OCI-LY7 (cell line): ENCODE data around the gene SNTB2. TPM values are rescaled to one million over a fixed set of nuclear protein-coding genes. Genes with fewer than 3 reads are reported as not detected.

Source experiments
- BruUV-seq: library from RNA; stranded (reverse); fragments of 400-500 nt; replicated peaks from 2 replicates; lab custom pipeline; 2021; lab: Mats Ljungman, UMichigan
- CTCF ChIA-PET: fragments of 300-600 bp; sonication (Branson Sonifier 250); formaldehyde crosslinking; loops from one replicate; lab custom pipeline; 2022; ENCODE audit warnings: antibody characterized with exemption; ENCODE audit not compliant: unreplicated experiment; lab: Charles Lee
- POLR2A ChIA-PET: fragments of 300-600 bp; sonication (Branson Sonifier 250); formaldehyde crosslinking; loops from one replicate; lab custom pipeline; 2022; ENCODE audit warnings: antibody characterized with exemption; lab: Charles Lee
- DNase-seq: peaks from one replicate; pipeline ENCODE4 v3.0.0-alpha.2; 2015; ENCODE audit warnings: low spot score
- H2AFZ ChIP-seq: fragments of 200-600 bp; sonication (generic), shearing (Covaris generic); 2 replicates; pipeline ENCODE4 v1.6.1; 2014; ENCODE audit warnings: mild to moderate bottlenecking, antibody characterized with exemption, low read length, moderate library complexity
- H3K27ac ChIP-seq: fragments of 200-600 bp; sonication (generic); 2 replicates; pipeline ENCODE4 v1.5.1; 2014; ENCODE audit warnings: mixed run types, low read depth, mild to moderate bottlenecking, moderate library complexity, low read length, inconsistent platforms; ENCODE audit not compliant: poor library complexity, severe bottlenecking
- H3K36me3 ChIP-seq: fragments of 200-600 bp; sonication (generic); 2 replicates; pipeline ENCODE4 v1.6.1; 2014; ENCODE audit warnings: mild to moderate bottlenecking, antibody characterized with exemption, low read length, moderate library complexity, mixed read lengths; ENCODE audit not compliant: insufficient read depth
- H3K4me1 ChIP-seq: fragments of 200-600 bp; sonication (generic); 2 replicates; pipeline ENCODE4 v1.5.1; 2014; ENCODE audit warnings: mild to moderate bottlenecking, low read length; ENCODE audit not compliant: insufficient read depth, poor library complexity, severe bottlenecking
- H3K4me2 ChIP-seq: fragments of 200-600 bp; sonication (generic); 2 replicates; pipeline ENCODE4 v1.6.1; 2014; ENCODE audit warnings: mild to moderate bottlenecking, low read length
- H3K4me3 ChIP-seq: fragments of 200-600 bp; sonication (generic); 2 replicates; pipeline ENCODE4 v1.5.1; 2014; ENCODE audit warnings: mild to moderate bottlenecking, low read depth, low read length; ENCODE audit not compliant: poor library complexity, severe bottlenecking
- H3K79me2 ChIP-seq: fragments of 200-600 bp; sonication (generic); 2 replicates; pipeline ENCODE4 v1.6.1; 2016; ENCODE audit warnings: low read depth, mild to moderate bottlenecking, low read length, moderate library complexity, mixed read lengths; ENCODE audit not compliant: insufficient read depth
- H3K9me2 ChIP-seq: fragments of 200-600 bp; sonication (generic); 2 replicates; pipeline ENCODE4 v1.6.1; 2016; ENCODE audit warnings: mild to moderate bottlenecking, low read length, mixed read lengths; ENCODE audit not compliant: insufficient read depth
- H3K9me3 ChIP-seq: fragments of 200-600 bp; sonication (generic); 2 replicates; pipeline ENCODE4 v1.6.1; 2014; ENCODE audit warnings: mild to moderate bottlenecking, mixed run types, low read length, mixed read lengths
- H4K20me1 ChIP-seq: fragments of 200-600 bp; sonication (generic); 2 replicates; pipeline ENCODE4 v1.6.1; 2014; ENCODE audit warnings: mild to moderate bottlenecking, antibody characterized with exemption, low read length, moderate library complexity, mixed read lengths; ENCODE audit not compliant: insufficient read depth
- EZH2phosphoT487 ChIP-seq: fragments of 200-600 bp; sonication (generic); IDR thresholded peaks from 2 replicates; pipeline ENCODE4 v1.6.1; 2018; ENCODE audit warnings: low read depth, borderline replicate concordance, mild to moderate bottlenecking, mixed run types, antibody characterized with exemption, low read length, moderate library complexity, mixed read lengths
- intact Hi-C: fragments of 100-400 bp; cut with micrococcal nuclease; formaldehyde crosslinking; loops from one replicate; pipeline ENCODE4 v1.10.0; 2022; ENCODE audit not compliant: unreplicated experiment
- total RNA-seq, 2 experiments: library from RNA; depleted of rRNA in 1 of 2; stranded (reverse); fragments of >200 nt in 1 of 2; shearing (Covaris generic) in 1 of 2; gene quantifications; 2 replicates each; pipeline ENCODE4 v1.2.3, GENCODE V29; 2014 to 2022
- TF ChIP-seq, protein P1 (sequence below): fragments of 200-600 bp; sonication (generic); conservative IDR thresholded peaks from 2 replicates; pipeline ENCODE4 v1.5.1; 2014; ENCODE audit warnings: mild to moderate bottlenecking, antibody characterized with exemption, low read length, moderate library complexity, mixed read lengths

SNTB2 gene
- total RNA-seq, 2 experiments from 2014 or later = 21.2 to 34.1 TPM

DNA sequence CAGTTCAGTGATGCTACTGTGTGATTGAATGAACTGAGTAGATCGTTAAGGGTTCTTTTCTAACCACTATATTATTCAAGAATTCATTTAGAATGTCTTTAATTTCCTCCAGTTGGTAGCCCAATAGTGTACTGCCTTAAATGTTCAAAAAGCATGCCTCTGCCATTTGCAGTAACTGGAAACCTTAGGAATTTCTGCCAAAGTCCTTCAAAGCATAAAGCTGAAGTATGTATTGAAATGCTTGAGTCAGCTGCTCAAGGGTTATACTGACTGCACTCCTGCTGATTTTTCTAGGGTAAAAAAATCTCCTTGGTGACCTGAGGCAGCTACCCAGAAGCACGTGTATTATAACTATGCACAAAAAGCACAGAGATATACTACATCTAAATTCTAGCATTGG is 56.5 kb downstream of the SNTB2 start:
- TF ChIP-seq EZH2phosphoT487 = no peak
- TF ChIP-seq, protein P1, sequence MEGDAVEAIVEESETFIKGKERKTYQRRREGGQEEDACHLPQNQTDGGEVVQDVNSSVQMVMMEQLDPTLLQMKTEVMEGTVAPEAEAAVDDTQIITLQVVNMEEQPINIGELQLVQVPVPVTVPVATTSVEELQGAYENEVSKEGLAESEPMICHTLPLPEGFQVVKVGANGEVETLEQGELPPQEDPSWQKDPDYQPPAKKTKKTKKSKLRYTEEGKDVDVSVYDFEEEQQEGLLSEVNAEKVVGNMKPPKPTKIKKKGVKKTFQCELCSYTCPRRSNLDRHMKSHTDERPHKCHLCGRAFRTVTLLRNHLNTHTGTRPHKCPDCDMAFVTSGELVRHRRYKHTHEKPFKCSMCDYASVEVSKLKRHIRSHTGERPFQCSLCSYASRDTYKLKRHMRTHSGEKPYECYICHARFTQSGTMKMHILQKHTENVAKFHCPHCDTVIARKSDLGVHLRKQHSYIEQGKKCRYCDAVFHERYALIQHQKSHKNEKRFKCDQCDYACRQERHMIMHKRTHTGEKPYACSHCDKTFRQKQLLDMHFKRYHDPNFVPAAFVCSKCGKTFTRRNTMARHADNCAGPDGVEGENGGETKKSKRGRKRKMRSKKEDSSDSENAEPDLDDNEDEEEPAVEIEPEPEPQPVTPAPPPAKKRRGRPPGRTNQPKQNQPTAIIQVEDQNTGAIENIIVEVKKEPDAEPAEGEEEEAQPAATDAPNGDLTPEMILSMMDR = no peak
- Histone ChIP-seq H3K4me3 (no peak overlapping the region), H3K27ac (no peak overlapping the region), H2AFZ (no peak overlapping the region), H3K79me2 (no peaks in the 10 kb centered on the region; the same call in 1 of the 2 replicates), H3K4me1 (no peaks in the 10 kb centered on the region), H4K20me1 (no peaks in the 10 kb centered on the region), H3K4me2 (no peak overlapping the region), H3K36me3 (peaks cover 26% of the 10 kb centered on the region), H3K9me2 (no peaks in the 10 kb centered on the region), H3K9me3 (no peaks in the 10 kb centered on the region)
- intact Hi-C loops = no loop called here
- ChIA-PET POLR2A (interaction anchor here (0.6 to 1.3 kb wide), 4 partner anchors 13 to 1548 kb away, joined by 3 to 4 read pairs (median 3); no protein-coding TSS in a partner anchor), CTCF (no interaction called here)
- BruUV-seq = no TSS peak
- DNase-seq = no peak

DNA sequence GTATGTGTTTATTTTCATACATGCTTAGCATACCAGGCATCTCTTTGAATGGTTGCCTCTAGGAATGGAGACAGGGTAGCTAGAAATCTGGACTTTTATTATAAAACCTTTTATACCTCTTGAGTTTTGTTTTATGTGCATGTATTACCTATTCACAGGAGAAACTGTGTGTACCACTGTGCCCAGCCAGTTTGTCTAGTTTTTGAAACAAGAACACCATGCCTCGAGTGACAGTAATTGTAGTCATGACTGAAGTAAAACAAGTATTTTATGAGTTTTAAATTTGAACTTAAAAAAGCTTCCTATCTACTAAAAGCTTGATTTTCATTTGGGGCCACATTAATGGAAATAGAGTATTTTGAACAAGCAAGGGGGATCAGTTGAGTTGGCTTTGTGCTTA is 57.4 kb downstream of the SNTB2 start:
- intact Hi-C loops = no loop called here
- no TSS peak for BruUV-seq
- H3K9me2 ChIP-seq = no peaks in the 10 kb centered on the region
- H3K27ac ChIP-seq = no peak overlapping the region
- H3K36me3 ChIP-seq = peaks cover 31% of the 10 kb centered on the region
- H4K20me1 ChIP-seq = no peaks in the 10 kb centered on the region
- no peak for DNase-seq
- no peaks in the 10 kb centered on the region; the same call in 1 of the 2 replicates for H3K79me2 ChIP-seq
- H3K4me2 ChIP-seq = no peak overlapping the region
- no peak overlapping the region for H2AFZ ChIP-seq
- TF ChIP-seq, protein P1 = no peak
- TF ChIP-seq EZH2phosphoT487 = no peak
- ChIA-PET CTCF (interaction anchor here (1.0 kb wide), 1 partner anchor 36 kb away, joined by 3 read pairs; no protein-coding TSS in a partner anchor), POLR2A (interaction anchor here (0.6 to 1.3 kb wide), 7 partner anchors 14 to 1549 kb away, joined by 3 to 6 read pairs (median 3); no protein-coding TSS in a partner anchor)
- no peaks in the 10 kb centered on the region for H3K4me1 ChIP-seq
- H3K4me3 ChIP-seq = no peak overlapping the region
- H3K9me3 ChIP-seq = no peaks in the 10 kb centered on the region

DNA sequence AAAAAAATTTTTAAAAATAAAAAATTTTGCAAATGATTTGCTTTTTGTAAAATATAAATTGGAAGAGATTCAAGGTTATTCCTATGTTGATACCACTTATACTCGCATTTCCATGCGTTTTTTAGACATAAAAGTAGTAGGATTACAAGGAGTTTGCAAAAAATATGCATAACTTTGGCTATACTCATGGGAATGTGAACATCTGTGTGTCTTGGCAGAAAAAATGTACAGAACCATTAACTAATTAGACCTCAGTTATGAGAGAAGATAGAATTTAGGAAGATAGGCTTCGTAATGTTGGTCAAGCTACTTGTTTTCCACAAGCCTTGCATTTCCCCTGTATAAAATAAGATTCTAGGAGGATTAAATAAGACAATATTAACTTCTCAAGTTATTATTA is 63.1 kb downstream of the SNTB2 start:
- TF ChIP-seq, protein P1 = no peak
- no peak for TF ChIP-seq EZH2phosphoT487
- H3K9me3 ChIP-seq = no peaks in the 10 kb centered on the region
- peaks cover 43% of the 10 kb centered on the region for H3K36me3 ChIP-seq
- no peaks in the 10 kb centered on the region for H3K9me2 ChIP-seq
- no peaks in the 10 kb centered on the region for H4K20me1 ChIP-seq
- no peaks in the 10 kb centered on the region for H3K79me2 ChIP-seq
- no peaks in the 10 kb centered on the region for H3K4me1 ChIP-seq
- DNase-seq = no peak
- CTCF ChIA-PET = no interaction called here
- POLR2A ChIA-PET = no interaction called here
- H2AFZ ChIP-seq = no peak overlapping the region
- no peak overlapping the region for H3K27ac ChIP-seq
- no peak overlapping the region for H3K4me2 ChIP-seq
- BruUV-seq = no TSS peak
- H3K4me3 ChIP-seq = no peak overlapping the region
- intact Hi-C loops = no loop called here
